Right atrium auricular region (tissue), 2 donors: ENCODE results near the gene RTKN2. TPM values are rescaled to one million over a fixed set of nuclear protein-coding genes. Genes with fewer than 3 reads are reported as not detected.

Experiments
- DNase-seq: peaks from one replicate; pipeline ENCODE4 v3.0.0-alpha.2; 2019; ENCODE audit warnings: low spot score
- H3K27ac ChIP-seq, 2 donors: fragments of 200-600 bp; sonication (generic); 1 replicate in 1 of 2; 2 replicates in 1 of 2; pipeline ENCODE4 v1.5.1; 2016 to 2019
- H3K27me3 ChIP-seq, 2 donors: fragments of 200-600 bp; sonication (generic); one replicate each; pipeline versions ENCODE4 v1.5.1 to v1.6.0; 2017 to 2019
- H3K36me3 ChIP-seq: fragments of 200-600 bp; sonication (generic); one replicate; pipeline ENCODE4 v1.5.1; 2016
- H3K4me1 ChIP-seq, 2 donors: fragments of 200-600 bp; sonication (generic); one replicate each; pipeline versions ENCODE4 v1.5.1 to v1.6.0; 2017 to 2019
- H3K4me3 ChIP-seq, 2 donors: fragments of 200-600 bp; sonication (generic); 1 replicate in 1 of 2; 2 replicates in 1 of 2; pipeline ENCODE4 v1.5.1; 2017 to 2019; ENCODE audit warnings: mild to moderate bottlenecking in 1 of 2, moderate library complexity in 1 of 2
- H3K9me3 ChIP-seq, 2 donors: fragments of 200-600 bp; sonication (generic); one replicate each; pipeline ENCODE4 v1.5.1; 2019
- CTCF ChIP-seq, 2 donors: fragments of 200-600 bp; sonication (generic); IDR thresholded peaks; one replicate each; pipeline ENCODE4 v1.5.1; 2019; ENCODE audit warnings: antibody characterized with exemption in 2 of 2
- total RNA-seq, 2 donors: library from RNA; depleted of rRNA; stranded (reverse); fragments of >200 nt; gene quantifications; one replicate each; pipeline ENCODE4 v1.1.0, GENCODE V29; 2016

Gene RTKN2
- under 1 TPM; 0.08 to 0.15 TPM for total RNA-seq

GRCh38 chr10:62268399-62269114, at the start of gene RTKN2:
RTKN2 (minus strand) TSS chr10:62268844; CDS start chr10:62268610, 234 bp downstream.
- Histone ChIP-seq H3K4me1 (peaks cover 0 to 17% of the 10 kb centered on the region in 2 donors), H3K27ac (peak within 1 kb of the TSS in 1 of 2 donors; percentile 28), H3K9me3 (no peaks in the 10 kb centered on the region), H3K4me3 (peak within 1 kb of the TSS; percentile 56 to 73), H3K36me3 (no peaks in the 10 kb centered on the region), H3K27me3 (no peaks in the 10 kb centered on the region)
- no peak for DNase-seq
- TF ChIP-seq CTCF (IDR thresholded peaks at IDR 0.05), result no peak

- Histone ChIP-seq H3K27ac (no peak overlapping the region), H3K27me3 (no peaks in the 10 kb centered on the region), H3K4me3 (no peak overlapping the region), H3K4me1 (no peaks in the 10 kb centered on the region), H3K36me3 (no peaks in the 10 kb centered on the region), H3K9me3 (no peaks in the 10 kb centered on the region)
- DNase-seq, result no peak
- TF ChIP-seq CTCF (IDR thresholded peaks at IDR 0.05), result no peak
Observed at GRCh38 chr10:62317257-62317656, 48.6 kb upstream of the RTKN2 start.

- no peak for TF ChIP-seq CTCF (IDR thresholded peaks at IDR 0.05)
- Histone ChIP-seq H3K27me3 (no peaks in the 10 kb centered on the region), H3K4me1 (no peaks in the 10 kb centered on the region)
Observed at GRCh38 chr10:62309254-62309653, 40.6 kb upstream of the RTKN2 start.

GRCh38 chr10:62308101-62308500, 39.5 kb upstream of the RTKN2 start:
- DNase-seq, result no peak
- Histone ChIP-seq H3K4me3 (no peak overlapping the region), H3K36me3 (no peaks in the 10 kb centered on the region), H3K27ac (no peak overlapping the region), H3K9me3 (no peaks in the 10 kb centered on the region), H3K4me1 (no peaks in the 10 kb centered on the region), H3K27me3 (no peaks in the 10 kb centered on the region)
- TF ChIP-seq CTCF (IDR thresholded peaks at IDR 0.05), result no peak

More at GRCh38 chr10:62309254-62309653, 40.6 kb upstream of the RTKN2 start:
- DNase-seq, result no peak
- no peaks in the 10 kb centered on the region for H3K36me3 ChIP-seq
- H3K9me3 ChIP-seq, result no peaks in the 10 kb centered on the region
- H3K4me3 ChIP-seq, result no peak overlapping the region
- H3K27ac ChIP-seq, result no peak overlapping the region

- Histone ChIP-seq H3K9me3 (no peaks in the 10 kb centered on the region), H3K4me3 (no peak overlapping the region), H3K4me1 (no peaks in the 10 kb centered on the region), H3K27me3 (no peaks in the 10 kb centered on the region), H3K27ac (no peak overlapping the region), H3K36me3 (no peaks in the 10 kb centered on the region)
- no peak for DNase-seq
- no peak for TF ChIP-seq CTCF (IDR thresholded peaks at IDR 0.05)
Observed at GRCh38 chr10:62307635-62308034, 39.0 kb upstream of the RTKN2 start.

- H3K27ac ChIP-seq, result no peak overlapping the region
- no peaks in the 10 kb centered on the region for H3K9me3 ChIP-seq
- H3K4me1 ChIP-seq, result no peaks in the 10 kb centered on the region
- no peaks in the 10 kb centered on the region for H3K27me3 ChIP-seq
- DNase-seq, result no peak
- no peaks in the 10 kb centered on the region for H3K36me3 ChIP-seq
- H3K4me3 ChIP-seq, result no peak overlapping the region
- no peak for TF ChIP-seq CTCF (IDR thresholded peaks at IDR 0.05)
Observed at GRCh38 chr10:62306663-62307062, 38.0 kb upstream of the RTKN2 start.
